GM12891 (cell line): ENCODE measurements around the gene PCMT1.

Experiments used
- PAX5 ChIP-seq: IDR thresholded peaks from 2 replicates; pipeline ENCODE4 v1.6.1; 2011; ENCODE audit warnings: low read length, moderate library complexity, mild to moderate bottlenecking; ENCODE audit not compliant: insufficient read depth, severe bottlenecking
- POLR2A ChIP-seq: IDR thresholded peaks from 2 replicates; pipeline ENCODE4 v1.6.1; 2011; ENCODE audit warnings: low read depth, low read length, control low read depth
- POLR2AphosphoS5 ChIP-seq: IDR thresholded peaks from 2 replicates; pipeline ENCODE4 v1.6.1; 2011; ENCODE audit warnings: low read depth, low read length, control low read depth
- POU2F2 ChIP-seq: IDR thresholded peaks from 2 replicates; pipeline ENCODE4 v1.6.1; 2011; ENCODE audit warnings: low read depth, mild to moderate bottlenecking, control low read depth, low read length, moderate library complexity
- SPI1 ChIP-seq: IDR thresholded peaks from 2 replicates; pipeline ENCODE4 v1.6.1; 2011; ENCODE audit warnings: low read depth, low read length, control low read depth
- TAF1 ChIP-seq: IDR thresholded peaks from 2 replicates; pipeline ENCODE4 v1.6.1; 2011; ENCODE audit warnings: low read depth, low read length, control low read depth

DNA sequence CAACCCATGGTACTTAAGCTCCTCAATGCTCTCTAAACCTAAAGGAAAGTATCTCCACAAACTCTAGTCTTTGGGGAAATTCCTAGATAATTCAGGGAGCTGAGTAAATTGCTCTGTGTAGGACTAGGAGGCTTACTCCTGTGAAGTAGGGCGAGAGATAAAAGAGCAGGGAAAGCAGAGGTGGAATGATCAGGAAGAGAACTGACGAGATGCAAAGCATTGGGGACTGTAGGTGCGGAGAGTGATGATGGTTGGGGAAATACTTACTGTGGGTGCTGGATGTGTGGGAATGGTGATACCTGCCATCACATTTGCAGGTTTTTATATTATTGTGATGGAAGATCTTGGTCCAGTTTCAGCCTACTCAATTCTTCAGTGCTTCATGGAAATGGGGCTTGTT, 30.0 kb upstream of the PCMT1 start:
- TF ChIP-seq POLR2A (no peak), PAX5 (no peak), POLR2AphosphoS5 (no peak), TAF1 (no peak), POU2F2 (no peak), SPI1 (no peak)
